CD1c-positive myeloid dendritic cell (primary cell): Measurements from ENCODE around the gene WNT4.

ENCODE experiments used
- DNase-seq: peaks from one replicate; pipeline ENCODE4 v3.0.0-alpha.2; 2016; ENCODE audit errors: extremely low spot score

The WNT4 gene

GRCh38 chr1:22143065-22144033, at the start of gene WNT4:
Gene WNT4, minus strand, starts transcription at chr1:22143097. Its CDS starts 175 bp downstream, at chr1:22142922.
- no peak for DNase-seq

- DNase-seq, result no peak
Measured at GRCh38 chr1:22190731-22191130, 47.8 kb upstream of the WNT4 start.

DNA sequence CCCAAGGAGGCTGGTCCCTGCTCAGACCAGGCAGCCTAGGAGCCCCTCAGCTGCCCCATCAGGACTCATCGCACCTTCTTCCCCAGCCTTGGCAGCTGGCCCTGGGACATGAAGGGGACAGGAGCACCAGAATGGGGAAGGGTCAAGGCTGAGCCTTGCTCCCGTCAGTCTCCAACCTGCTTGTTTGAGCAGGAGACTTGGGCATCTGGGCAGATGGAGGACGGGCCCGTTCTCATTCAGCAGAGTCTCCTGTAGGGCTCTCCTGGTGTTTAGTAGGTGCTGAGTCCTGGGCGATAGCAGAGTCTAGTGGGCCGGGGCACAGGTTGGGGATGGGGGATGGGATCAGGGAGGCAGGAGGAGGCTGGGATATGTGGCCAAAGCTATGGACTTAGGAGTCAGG, 47.4 kb upstream of the WNT4 start:
- no peak for DNase-seq

GRCh38 chr1:22189619-22190018, 46.7 kb upstream of the WNT4 start:
- no peak for DNase-seq

DNA sequence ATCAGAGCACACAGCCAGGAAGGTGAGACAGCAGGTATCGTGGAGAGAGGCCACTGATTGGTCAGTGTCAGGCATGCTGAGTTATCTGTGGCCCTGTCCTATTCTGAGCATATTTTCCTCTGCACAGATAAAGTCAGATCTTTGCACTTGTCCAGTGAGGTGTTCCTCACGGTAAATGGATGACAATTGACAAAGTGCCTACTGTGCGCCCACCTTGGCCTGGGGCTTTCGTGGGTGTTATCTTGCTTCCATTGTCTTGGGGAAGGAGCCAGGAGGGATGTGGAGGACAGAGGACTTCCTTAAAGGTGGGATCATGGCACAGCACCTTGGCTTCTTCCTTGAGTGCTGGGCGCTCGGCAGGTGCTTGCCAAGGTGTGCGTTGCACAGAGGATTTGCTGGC, 46.0 kb upstream of the WNT4 start:
- no peak for DNase-seq

GRCh38 chr1:22188436-22188835, 45.5 kb upstream of the WNT4 start:
- no peak for DNase-seq

GRCh38 chr1:22186311-22186710, 43.4 kb upstream of the WNT4 start:
- DNase-seq, result no peak

- no peak for DNase-seq
Measured at GRCh38 chr1:22184892-22185612, 42.2 kb upstream of the WNT4 start.

- no peak for DNase-seq
Measured at GRCh38 chr1:22184454-22184853, 41.6 kb upstream of the WNT4 start.

- no peak for DNase-seq
Measured at GRCh38 chr1:22182715-22183114, 39.8 kb upstream of the WNT4 start.

DNA sequence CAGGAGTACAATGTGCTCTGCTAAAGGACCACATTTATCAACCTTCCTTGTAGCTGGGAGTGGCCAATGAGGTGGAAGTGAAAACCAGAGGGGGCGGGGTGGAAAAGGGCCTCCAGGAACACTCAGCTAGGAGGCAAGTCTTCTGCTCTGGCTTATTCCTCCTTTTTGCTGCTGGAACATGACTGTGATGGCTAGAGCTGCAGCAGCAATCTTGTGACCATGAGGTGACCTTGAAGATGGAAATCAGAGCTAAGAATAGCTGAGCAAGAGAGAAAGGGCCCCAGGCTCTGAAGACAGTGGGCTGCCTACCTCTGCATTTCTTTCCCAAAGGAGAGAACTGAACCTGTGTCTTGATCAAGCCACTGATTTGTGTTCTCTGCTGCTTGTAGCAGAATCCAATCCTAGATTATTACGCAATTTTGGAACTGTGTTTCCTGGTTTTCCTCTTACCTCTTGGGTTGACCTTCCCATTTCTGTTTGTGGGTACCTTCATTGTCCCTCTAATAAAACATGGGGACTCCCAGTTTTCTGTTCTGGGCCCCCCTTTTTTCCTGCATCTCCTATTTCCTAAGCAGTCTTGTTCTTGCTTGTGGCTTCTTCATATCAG, 36.4 kb upstream of the WNT4 start:
- DNase-seq, result no peak

- DNase-seq, result no peak
Measured at GRCh38 chr1:22177354-22178003, 34.6 kb upstream of the WNT4 start.

DNA sequence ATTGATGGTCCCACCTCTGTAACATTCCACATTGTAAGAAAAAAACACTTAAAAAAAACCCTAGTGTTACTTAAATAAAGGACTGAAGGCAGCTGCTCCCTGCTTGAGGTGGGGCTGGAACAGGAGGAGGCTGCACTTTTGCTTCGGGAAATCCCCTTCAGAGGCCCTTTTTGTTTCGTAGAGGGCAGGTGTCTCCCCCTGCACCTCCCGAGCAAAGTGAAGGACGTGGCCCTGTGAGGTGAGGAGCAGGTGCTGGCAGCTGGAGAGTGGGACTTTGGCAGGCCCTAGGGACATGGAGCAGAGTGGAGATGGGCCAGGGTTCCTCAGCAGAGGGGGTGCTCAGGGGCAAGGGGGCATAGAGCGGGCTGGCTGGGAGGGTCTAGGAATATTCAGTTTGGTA, 33.4 kb upstream of the WNT4 start:
- no peak for DNase-seq

DNA sequence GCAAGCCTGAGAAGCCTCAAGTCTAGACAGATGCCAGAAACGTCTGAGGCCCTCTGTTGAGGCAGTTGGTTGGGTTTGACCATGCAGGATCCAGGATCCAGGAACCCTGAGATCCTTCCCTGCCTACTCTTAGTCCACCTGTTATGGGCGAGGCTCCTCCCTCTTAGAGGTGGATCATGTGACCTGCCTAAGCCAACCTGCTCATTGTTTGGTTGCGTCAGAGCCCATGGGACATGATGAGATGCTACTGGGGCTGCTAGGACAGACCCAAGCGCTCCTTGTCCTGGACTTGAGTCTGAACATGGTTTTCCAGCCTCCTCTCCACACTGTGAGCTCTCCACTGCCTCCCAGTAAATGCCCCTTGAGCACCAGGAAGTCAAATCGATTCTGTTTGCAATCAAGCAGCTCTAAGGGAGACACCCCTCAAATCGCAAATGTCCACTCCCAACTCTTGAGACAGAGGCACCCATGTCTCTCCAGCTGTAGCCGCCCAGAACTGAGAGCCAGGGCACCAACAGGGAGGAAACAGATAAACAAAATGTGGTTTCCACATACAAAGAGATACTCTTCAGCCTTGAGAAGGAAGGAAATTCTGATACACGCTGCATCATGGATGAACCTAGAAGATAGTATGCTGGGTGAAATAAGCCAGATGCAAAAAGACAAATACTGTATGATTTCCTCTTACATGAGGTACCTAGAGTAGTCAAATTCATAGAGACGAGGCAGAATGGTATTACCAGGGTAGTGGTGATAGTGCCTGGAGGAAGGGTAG, 31.7 kb upstream of the WNT4 start:
- no peak for DNase-seq

DNA sequence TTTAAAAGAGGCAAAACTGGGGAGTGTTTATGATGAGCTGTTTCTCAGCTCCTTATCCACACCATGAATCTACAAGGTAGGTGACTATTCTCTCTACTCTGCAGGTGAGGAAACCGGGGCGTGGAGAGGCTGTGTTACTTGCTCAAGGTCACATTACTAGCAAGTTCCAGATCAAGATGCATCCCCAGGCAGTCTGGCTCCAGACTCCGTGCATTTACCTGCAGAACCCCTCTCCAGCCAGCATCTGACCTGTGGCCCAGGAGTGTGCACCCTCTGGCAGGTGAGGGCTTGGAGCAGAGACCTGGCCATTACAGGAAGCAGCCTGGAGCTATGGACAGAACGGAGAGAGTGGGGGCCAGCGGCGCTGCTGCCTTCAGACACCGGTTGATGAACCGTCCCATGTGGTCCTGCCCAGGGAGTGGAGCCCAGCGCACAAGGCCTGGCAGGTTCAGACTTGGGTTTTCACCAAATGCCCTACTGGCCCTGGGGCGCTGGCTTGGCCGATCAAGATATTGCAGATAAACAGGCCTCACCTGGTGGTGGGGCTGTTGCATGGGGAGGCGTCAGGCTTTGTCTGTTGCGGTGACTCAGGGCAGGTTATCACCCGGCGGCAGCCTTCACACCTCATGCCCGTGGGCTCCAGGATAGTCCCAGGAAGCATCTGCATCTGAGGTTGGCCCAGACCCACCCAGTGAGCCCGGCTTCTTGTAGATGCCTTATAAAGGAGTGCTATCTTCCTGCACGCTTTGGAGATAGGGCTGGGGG, 29.2 kb upstream of the WNT4 start:
- no peak for DNase-seq

- no peak for DNase-seq
Measured at GRCh38 chr1:22169816-22170215, 26.9 kb upstream of the WNT4 start.

- DNase-seq, result no peak
Measured at GRCh38 chr1:22168412-22168973, 25.6 kb upstream of the WNT4 start.

- DNase-seq, result no peak
Measured at GRCh38 chr1:22166439-22166838, 23.5 kb upstream of the WNT4 start.

GRCh38 chr1:22164841-22165808, 22.2 kb upstream of the WNT4 start:
- no peak for DNase-seq
